OCI-LY3 (cell line): ENCODE measurements around the gene CDK5R2.

Experiments used
- H2AFZ ChIP-seq: fragments of 200-600, 300-600 bp; shearing (Covaris generic); 2 replicates; pipeline ENCODE4 v1.6.0; 2014; ENCODE audit warnings: antibody characterized with exemption, low read depth, low read length
- H3K27ac ChIP-seq: fragments of 200-600, 300-600 bp; sonication (generic); 2 replicates; pipeline ENCODE4 v1.5.1; 2014; ENCODE audit warnings: mild to moderate bottlenecking, low read length, moderate library complexity, mixed read lengths
- H3K27me3 ChIP-seq: fragments of 200-600, 300-600 bp; sonication (generic); 2 replicates; pipeline ENCODE4 v1.6.1; 2014; ENCODE audit warnings: low read depth, low read length, mixed read lengths
- H3K36me3 ChIP-seq: fragments of 200-600, 300-600 bp; sonication (generic); replicated peaks from 2 replicates; pipeline ENCODE3; 2014; ENCODE audit warnings: low read depth, low read length, mixed read lengths
- H3K4me1 ChIP-seq: fragments of 300-600, 200-600 bp; sonication (generic); 2 replicates; pipeline ENCODE4 v1.6.1; 2014; ENCODE audit warnings: low read length, mixed read lengths
- H3K4me2 ChIP-seq: fragments of 200-600, 300-600 bp; sonication (generic); 2 replicates; pipeline ENCODE4 v1.6.1; 2014; ENCODE audit warnings: low read length, mixed read lengths
- H3K4me3 ChIP-seq: fragments of 300-600, 200-600 bp; sonication (generic); 2 replicates; pipeline ENCODE4 v1.5.1; 2014; ENCODE audit warnings: antibody characterized with exemption, mild to moderate bottlenecking, low read length, moderate library complexity
- H3K79me2 ChIP-seq: fragments of 300-600, 200-600 bp; shearing (Covaris generic); 2 replicates; pipeline ENCODE4 v1.6.1; 2014; ENCODE audit warnings: mild to moderate bottlenecking, low read length, mixed read lengths
- H3K9ac ChIP-seq: fragments of 300-600, 200-600 bp; shearing (Covaris generic); 2 replicates; pipeline ENCODE4 v1.6.0; 2014; ENCODE audit warnings: mild to moderate bottlenecking, low read length, moderate library complexity
- H3K9me3 ChIP-seq: fragments of 200-600, 300-600 bp; shearing (Covaris generic); 2 replicates; pipeline ENCODE4 v1.6.1; 2014; ENCODE audit warnings: low read length, mixed read lengths; ENCODE audit not compliant: insufficient read depth
- H4K20me1 ChIP-seq: fragments of 200-600, 300-600 bp; sonication (generic); 2 replicates; pipeline ENCODE4 v1.6.1; 2016; ENCODE audit warnings: low read length, mixed read lengths; ENCODE audit not compliant: insufficient read depth
- CTCF ChIP-seq: fragments of 200-600, 300-600 bp; sonication (generic); IDR thresholded peaks from 2 replicates; pipeline ENCODE4 v1.5.1; 2014; ENCODE audit warnings: antibody characterized with exemption, low read length, low read depth
- EZH2phosphoT487 ChIP-seq: fragments of 200-600 bp; shearing (Covaris generic); IDR thresholded peaks from 2 replicates; pipeline ENCODE4 v1.6.1; 2018; ENCODE audit warnings: antibody characterized with exemption, mixed run types, low read depth

The CDK5R2 gene

GRCh38 chr2:219003979-219004378 is 44.5 kb downstream of the CDK5R2 start:
- no peaks in the 10 kb centered on the region for H3K9me3 ChIP-seq
- TF ChIP-seq EZH2phosphoT487 (no peak), CTCF (no peak)
- H3K4me3 ChIP-seq = no peak overlapping the region
- no peak overlapping the region for H3K27ac ChIP-seq
- H3K27me3 ChIP-seq = no peaks in the 10 kb centered on the region
- no peaks in the 10 kb centered on the region for H4K20me1 ChIP-seq
- H3K36me3 ChIP-seq = no peaks in the 10 kb centered on the region
- no peak overlapping the region for H3K4me2 ChIP-seq
- H2AFZ ChIP-seq = no peak overlapping the region
- no peaks in the 10 kb centered on the region for H3K79me2 ChIP-seq
- no peak overlapping the region for H3K9ac ChIP-seq
- peaks cover 22% of the 10 kb centered on the region for H3K4me1 ChIP-seq

- no peaks in the 10 kb centered on the region for H3K79me2 ChIP-seq
- no peak overlapping the region for H3K27ac ChIP-seq
- no peak overlapping the region for H3K4me3 ChIP-seq
- no peak overlapping the region for H2AFZ ChIP-seq
- no peaks in the 10 kb centered on the region for H3K9me3 ChIP-seq
- peaks cover 13% of the 10 kb centered on the region for H3K4me1 ChIP-seq
- H4K20me1 ChIP-seq = no peaks in the 10 kb centered on the region
- no peak overlapping the region for H3K9ac ChIP-seq
- no peaks in the 10 kb centered on the region for H3K36me3 ChIP-seq
- H3K4me2 ChIP-seq = no peak overlapping the region
- TF ChIP-seq CTCF = no peak
- H3K27me3 ChIP-seq = no peaks in the 10 kb centered on the region
Observed at GRCh38 chr2:219009294-219009693, 49.8 kb downstream of the CDK5R2 start.

GRCh38 chr2:219010162-219010756 is 50.8 kb downstream of the CDK5R2 start:
- Histone ChIP-seq H3K4me1 (peaks cover 13% of the 10 kb centered on the region), H4K20me1 (no peaks in the 10 kb centered on the region), H3K27ac (no peak overlapping the region), H3K27me3 (no peaks in the 10 kb centered on the region), H3K4me3 (no peak overlapping the region), H3K79me2 (no peaks in the 10 kb centered on the region), H2AFZ (peak overlapping the region; percentile 65; the same call in 1 of the 2 replicates), H3K9ac (no peak overlapping the region), H3K9me3 (no peaks in the 10 kb centered on the region), H3K36me3 (no peaks in the 10 kb centered on the region), H3K4me2 (no peak overlapping the region)
- TF ChIP-seq CTCF (peak; percentile 56), EZH2phosphoT487 (no peak)

- Histone ChIP-seq H4K20me1 (no peaks in the 10 kb centered on the region), H3K4me3 (no peak overlapping the region), H2AFZ (no peak overlapping the region), H3K9ac (no peak overlapping the region), H3K27me3 (no peaks in the 10 kb centered on the region), H3K4me2 (no peak overlapping the region), H3K4me1 (peaks cover 13% of the 10 kb centered on the region), H3K27ac (no peak overlapping the region), H3K79me2 (no peaks in the 10 kb centered on the region), H3K9me3 (no peaks in the 10 kb centered on the region), H3K36me3 (no peaks in the 10 kb centered on the region)
- TF ChIP-seq EZH2phosphoT487 (no peak), CTCF (no peak)
Observed at GRCh38 chr2:219010873-219011272, 51.4 kb downstream of the CDK5R2 start.
